ENCODE results near the gene DTNB.

Gene DTNB

GRCh38 chr2:25454824-25455611 is 218.4 kb downstream of the DTNB start:
- no peak overlapping the region for H3K4me3 ChIP-seq (ENCODE audit: low read depth, low read length)

DNA sequence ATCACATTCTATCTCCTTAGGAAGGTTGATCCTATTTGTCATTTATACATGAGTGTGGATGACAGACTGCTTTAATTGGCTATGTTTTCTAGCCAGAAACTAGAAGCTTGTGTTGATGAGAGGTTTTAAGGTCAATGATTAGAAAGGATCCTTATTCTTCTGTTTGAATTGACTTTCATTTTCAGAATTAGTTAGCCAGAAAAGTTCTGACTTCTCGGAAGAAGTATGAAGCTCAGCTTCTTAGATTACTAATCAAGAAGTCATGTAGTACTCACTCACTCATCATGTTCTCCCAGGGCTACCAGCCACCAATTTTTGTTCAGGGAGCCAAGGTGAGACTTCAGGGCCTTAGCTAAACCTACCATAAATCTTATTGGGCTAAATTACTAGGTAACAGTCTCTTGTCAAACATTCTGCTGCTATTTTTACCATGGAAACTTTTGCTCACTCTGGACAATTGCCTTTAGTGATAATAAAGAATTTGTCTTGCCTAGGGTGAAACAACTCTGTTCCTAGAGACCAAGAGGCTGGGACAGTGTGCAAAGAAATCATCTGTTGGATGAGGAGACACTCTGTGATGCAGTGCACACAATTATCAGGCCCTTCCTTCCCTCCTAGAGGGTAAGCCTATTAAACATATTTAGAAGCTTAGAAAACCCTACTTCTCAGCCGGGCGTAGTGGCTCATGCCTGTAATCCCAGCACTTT is 220.0 kb downstream of the DTNB start:
- no peak for TF ChIP-seq CTCF (IDR thresholded peaks at IDR 0.05; ENCODE audit: borderline replicate concordance, insufficient read depth, low read depth, low read length)
- no peak overlapping the region for H3K4me3 ChIP-seq (ENCODE audit: low read depth, low read length)

More at GRCh38 chr2:25454824-25455611, 218.4 kb downstream of the DTNB start:
- TF ChIP-seq CTCF (IDR thresholded peaks at IDR 0.05; ENCODE audit: borderline replicate concordance, insufficient read depth, low read depth, low read length): no peak

DNA sequence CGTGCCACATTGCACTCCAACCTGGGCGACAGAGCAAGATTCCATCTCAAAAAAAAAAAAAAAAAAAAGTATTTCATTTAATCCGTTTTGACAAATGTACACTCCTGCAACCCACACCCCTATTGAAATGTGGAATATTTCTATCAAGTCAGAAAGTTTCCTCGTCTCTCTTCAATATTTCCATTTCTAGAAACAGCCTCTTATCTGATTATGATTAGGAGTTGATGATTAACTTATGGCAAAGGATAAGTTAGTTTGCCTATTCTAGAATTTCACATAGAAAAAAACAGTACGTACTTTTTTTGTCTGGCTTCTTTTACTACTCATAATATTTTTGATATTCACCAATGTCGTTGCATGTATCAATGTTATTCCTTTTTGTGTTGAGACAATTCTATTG is 224.6 kb downstream of the DTNB start:
- H3K4me3 ChIP-seq (ENCODE audit: low read depth, low read length): no peak overlapping the region
- no peak for TF ChIP-seq CTCF (IDR thresholded peaks at IDR 0.05; ENCODE audit: borderline replicate concordance, insufficient read depth, low read depth, low read length)

DNA sequence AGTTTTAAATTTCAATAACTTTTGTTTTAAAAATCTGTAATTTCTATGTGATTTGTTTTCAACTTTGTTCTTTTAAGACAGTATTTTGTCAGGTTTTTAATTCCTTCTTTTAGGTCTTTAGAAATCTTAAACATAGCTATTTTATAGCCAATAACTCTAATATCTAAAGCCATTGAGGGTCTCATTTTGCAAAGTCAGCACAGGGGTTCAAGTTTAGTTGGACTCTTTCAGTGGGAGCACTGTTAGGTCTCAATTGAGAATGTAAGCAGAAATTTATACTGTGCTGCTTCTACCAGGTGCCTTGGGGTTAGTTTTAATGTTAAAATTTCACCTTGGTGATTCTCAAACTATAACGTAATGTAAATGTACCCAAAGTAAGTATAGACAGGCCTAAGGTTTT is 226.4 kb downstream of the DTNB start:
- no peak overlapping the region for H3K4me3 ChIP-seq (ENCODE audit: low read depth, low read length)
- TF ChIP-seq CTCF (IDR thresholded peaks at IDR 0.05; ENCODE audit: borderline replicate concordance, insufficient read depth, low read depth, low read length): no peak

DNA sequence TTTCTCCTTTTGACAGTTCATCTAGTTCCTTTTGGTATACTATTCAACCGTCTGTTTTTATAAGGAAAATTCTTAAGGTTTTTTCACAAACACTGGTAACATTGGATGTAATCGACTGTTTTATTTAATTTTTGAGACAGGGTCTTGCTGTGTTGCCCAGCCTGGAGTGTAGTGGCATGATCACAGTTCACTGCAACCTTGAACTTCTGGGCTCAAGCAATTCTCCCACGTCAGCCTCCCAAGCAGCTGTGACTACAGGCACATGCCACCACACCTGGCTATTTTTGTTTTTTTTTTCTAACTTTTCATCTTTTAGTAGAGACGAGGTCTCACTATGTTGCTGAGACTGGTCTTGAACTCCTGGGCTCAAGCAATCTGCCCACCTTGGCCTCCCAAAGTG is 227.3 kb downstream of the DTNB start:
- no peak overlapping the region for H3K4me3 ChIP-seq (ENCODE audit: low read depth, low read length)
- no peak for TF ChIP-seq CTCF (IDR thresholded peaks at IDR 0.05; ENCODE audit: borderline replicate concordance, insufficient read depth, low read depth, low read length)

DNA sequence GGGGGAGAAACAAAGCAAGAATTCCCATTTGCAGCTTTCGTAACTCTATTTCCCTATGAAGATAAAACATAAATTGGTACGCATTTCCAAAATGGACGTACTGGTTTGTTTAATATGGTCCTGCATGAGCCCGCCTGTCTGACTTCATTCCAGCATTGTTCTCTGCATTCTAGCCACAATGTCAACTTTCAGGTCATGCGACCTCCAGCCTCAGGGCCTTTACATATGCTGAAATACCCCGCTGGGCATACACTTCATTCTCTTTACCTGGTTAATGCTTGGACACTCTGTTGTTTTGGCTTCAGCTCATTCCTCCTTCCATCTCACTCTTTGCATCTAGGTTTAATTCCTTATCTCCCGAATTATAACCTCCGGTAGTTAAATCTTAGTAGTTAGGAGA is 227.9 kb downstream of the DTNB start:
- no peak overlapping the region for H3K4me3 ChIP-seq (ENCODE audit: low read depth, low read length)
- TF ChIP-seq CTCF (IDR thresholded peaks at IDR 0.05; ENCODE audit: borderline replicate concordance, insufficient read depth, low read depth, low read length): no peak

Data from GM12875 (cell line).